Esophagus muscularis mucosa (tissue), 4 donors: ENCODE results near the gene PTPN5. TPM values are rescaled to one million over a fixed set of nuclear protein-coding genes. Genes with fewer than 3 reads are reported as not detected.
A peak's percentile ranks its signal among the peaks of the same experiment; 100 is the strongest.

ENCODE experiments used
- DNase-seq: peaks from one replicate; pipeline ENCODE4 v3.0.0-alpha.2; 2017; ENCODE audit errors: extremely low spot score
- H3K27ac ChIP-seq, 4 donors: fragments of 200-600 bp; sonication (generic); replicated peaks in 1 of 4; 1 replicate in 3 of 4; 2 replicates in 1 of 4; pipeline ENCODE4 v1.5.1; 2016 to 2019; ENCODE audit warnings: mild to moderate bottlenecking in 1 of 4
- H3K27me3 ChIP-seq, 4 donors: fragments of 200-600 bp; sonication (generic); one replicate each; pipeline versions ENCODE4 v1.5.1 to v1.6.0; 2016 to 2019
- H3K36me3 ChIP-seq, 4 donors: fragments of 200-600 bp; sonication (generic); one replicate each; pipeline ENCODE4 v1.5.1; 2016 to 2019
- H3K4me1 ChIP-seq, 4 donors: fragments of 200-600 bp; sonication (generic); one replicate each; pipeline ENCODE4 v1.5.1; 2016 to 2019
- H3K4me3 ChIP-seq, 4 donors: fragments of 200-600 bp; sonication (generic); 1 replicate in 2 of 4; 2 replicates in 2 of 4; pipeline ENCODE4 v1.5.1; 2016 to 2019; ENCODE audit warnings: mild to moderate bottlenecking in 4 of 4, moderate library complexity in 1 of 4
- H3K9me3 ChIP-seq, 4 donors: fragments of 200-600 bp; sonication (generic); 1 replicate in 3 of 4; 2 replicates in 1 of 4; pipeline ENCODE4 v1.5.1; 2016 to 2019
- CTCF ChIP-seq, 3 experiments: fragments of 200-600 bp in 2 of 3; fragments of 450-650 bp in 1 of 3; sonication (generic) in 2 of 3; IDR thresholded peaks; one replicate each; pipeline ENCODE4 v1.5.1; 2017 to 2019; ENCODE audit warnings: antibody characterized with exemption in 3 of 3, mild to moderate bottlenecking in 2 of 3, moderate library complexity in 1 of 3
- EP300 ChIP-seq: sonication (generic); formaldehyde crosslinking; IDR thresholded peaks from one replicate; pipeline ENCODE4 v1.6.1; 2017; ENCODE audit warnings: antibody characterized with exemption
- POLR2A ChIP-seq: fragments of 450-650 bp; IDR thresholded peaks from one replicate; pipeline ENCODE4 v1.6.1; 2017; ENCODE audit warnings: antibody characterized with exemption, moderate library complexity, mild to moderate bottlenecking, low read depth
- POLR2AphosphoS5 ChIP-seq, 2 donors: sonication (generic); formaldehyde crosslinking; IDR thresholded peaks; one replicate each; pipeline ENCODE4 v1.6.1; 2017; ENCODE audit warnings: antibody characterized with exemption in 2 of 2
- WGBS: methylation state at CpG from one replicate; pipeline ENCODE4 v1.1.5; 2018; 5-methylcytosine and 5-hydroxymethylcytosine counted together
- intact Hi-C: fragments of 100-400 bp; cut with DNase I; formaldehyde crosslinking; loops from one replicate; pipeline ENCODE4 v1.15.1; 2023
- total RNA-seq, 4 donors: library from RNA; depleted of rRNA; stranded (reverse); fragments of >200 nt; gene quantifications; one replicate each; pipeline versions ENCODE4 v1.1.0 to v1.2.1, GENCODE V29; 2016

Gene PTPN5
- total RNA-seq, 4 donors from 2014 or later = 1.2 to 4.1 (median 3.0) TPM

- intact Hi-C loops = no loop called here
- TF ChIP-seq EP300 (no peak), POLR2A (no peak), CTCF (IDR thresholded peaks at IDR 0.05) (no peak), POLR2AphosphoS5 (IDR thresholded peaks at IDR 0.05) (no peak)
- 80% methylated on average over 1 of the region's 2 CpGs for WGBS
- Histone ChIP-seq H3K27ac (no peak overlapping the region), H3K4me3 (no peak overlapping the region), H3K9me3 (no peaks in the 10 kb centered on the region), H3K4me1 (peaks cover 32 to 48% (median 43%) of the 10 kb centered on the region in 4 donors), H3K27me3 (no peaks in the 10 kb centered on the region), H3K36me3 (peaks cover 5 to 19% (median 17%) of the 10 kb centered on the region in 4 donors)
- no peak for DNase-seq
These were observed 88.4 kb downstream of the PTPN5 start for GRCh38 chr11:18703001-18703763.

GRCh38 chr11:18701614-18702216 lies 89.9 kb downstream of the PTPN5 start:
- WGBS = 96% methylated on average over 7 of the region's 17 CpGs
- H3K36me3 ChIP-seq = peaks cover 5 to 19% (median 17%) of the 10 kb centered on the region in 4 donors
- intact Hi-C loops = no loop called here
- no peak overlapping the region for H3K4me3 ChIP-seq
- peaks cover 32 to 48% (median 44%) of the 10 kb centered on the region in 4 donors for H3K4me1 ChIP-seq
- DNase-seq = no peak
- no peaks in the 10 kb centered on the region for H3K27me3 ChIP-seq
- no peaks in the 10 kb centered on the region for H3K9me3 ChIP-seq
- TF ChIP-seq POLR2AphosphoS5 (IDR thresholded peaks at IDR 0.05) = no peak
- TF ChIP-seq POLR2A = no peak
- no peak for TF ChIP-seq EP300
- TF ChIP-seq CTCF (IDR thresholded peaks at IDR 0.05) = no peak
- no peak overlapping the region for H3K27ac ChIP-seq

- Histone ChIP-seq H3K4me3 (no peak overlapping the region), H3K27me3 (no peaks in the 10 kb centered on the region), H3K4me1 (peaks cover 28 to 40% (median 37%) of the 10 kb centered on the region in 4 donors), H3K36me3 (peaks cover 5 to 19% (median 17%) of the 10 kb centered on the region in 4 donors), H3K27ac (no peak overlapping the region), H3K9me3 (no peaks in the 10 kb centered on the region)
- WGBS = 97% methylated on average over 7 of the region's 7 CpGs
- TF ChIP-seq CTCF (IDR thresholded peaks at IDR 0.05) (no peak), POLR2AphosphoS5 (IDR thresholded peaks at IDR 0.05) (no peak), EP300 (no peak), POLR2A (no peak)
- intact Hi-C loops = no loop called here
- no peak for DNase-seq
These were observed 90.7 kb downstream of the PTPN5 start for GRCh38 chr11:18700872-18701271.

- TF ChIP-seq EP300 (no peak), CTCF (IDR thresholded peaks at IDR 0.05) (no peak), POLR2A (no peak), POLR2AphosphoS5 (IDR thresholded peaks at IDR 0.05) (no peak)
- Histone ChIP-seq H3K36me3 (peaks cover 5 to 19% (median 17%) of the 10 kb centered on the region in 4 donors), H3K27ac (peak overlapping the region in 1 of 4 donors; percentile 11), H3K4me1 (peaks cover 23 to 36% (median 32%) of the 10 kb centered on the region in 4 donors), H3K27me3 (no peaks in the 10 kb centered on the region), H3K9me3 (no peaks in the 10 kb centered on the region), H3K4me3 (no peak overlapping the region)
- intact Hi-C loops = no loop called here
- 100% methylated on average over 1 of the region's 1 CpG for WGBS
- no peak for DNase-seq
These were observed 91.2 kb downstream of the PTPN5 start for GRCh38 chr11:18700375-18700774.
